Activated CD4-positive, alpha-beta T cell treated with anti-CD3 and anti-CD28 coated beads, Interleukin-10, Interleukin-2, amounts not matched to agents 100 ng/mL and 50 ng/mL, durations not matched to agents 16 hours and 8 hours (primary cell): ENCODE data around the gene CBX6.

Experiments
- DNase-seq: peaks from one replicate; pipeline ENCODE4 v3.0.0-alpha.2; 2020

Gene CBX6

GRCh38 chr22:38834991-38835390 lies 37.0 kb downstream of the CBX6 start:
- DNase-seq = no peak

GRCh38 chr22:38834215-38834953 lies 37.6 kb downstream of the CBX6 start:
- DNase-seq = no peak

- DNase-seq = no peak
These were observed 39.0 kb downstream of the CBX6 start for GRCh38 chr22:38833061-38833460.

- no peak for DNase-seq
These were observed 39.7 kb downstream of the CBX6 start for GRCh38 chr22:38832005-38832978.

GRCh38 chr22:38831166-38831945 lies 40.7 kb downstream of the CBX6 start:
- DNase-seq = no peak

GRCh38 chr22:38830845-38831108 lies 41.2 kb downstream of the CBX6 start:
- no peak for DNase-seq

- DNase-seq = no peak
These were observed 41.8 kb downstream of the CBX6 start for GRCh38 chr22:38830026-38830844.

- no peak for DNase-seq
These were observed 42.5 kb downstream of the CBX6 start for GRCh38 chr22:38829485-38829884.

- no peak for DNase-seq
These were observed 43.3 kb downstream of the CBX6 start for GRCh38 chr22:38828616-38829205.

GRCh38 chr22:38828191-38828590 lies 43.8 kb downstream of the CBX6 start:
- no peak for DNase-seq

GRCh38 chr22:38827510-38827909 lies 44.5 kb downstream of the CBX6 start:
- no peak for DNase-seq

GRCh38 chr22:38826801-38827200 lies 45.2 kb downstream of the CBX6 start:
- DNase-seq = no peak

GRCh38 chr22:38826386-38826785 lies 45.6 kb downstream of the CBX6 start:
- no peak for DNase-seq

- DNase-seq = peak; percentile 40
These were observed 47.4 kb downstream of the CBX6 start for GRCh38 chr22:38824585-38824984.

- DNase-seq = no peak
These were observed 48.4 kb downstream of the CBX6 start for GRCh38 chr22:38823637-38824036.

- no peak for DNase-seq
These were observed 48.9 kb downstream of the CBX6 start for GRCh38 chr22:38823076-38823475.

GRCh38 chr22:38820020-38820419 lies 52.0 kb downstream of the CBX6 start:
- DNase-seq = no peak

GRCh38 chr22:38819387-38819940 lies 52.6 kb downstream of the CBX6 start:
- no peak for DNase-seq

- DNase-seq = no peak
These were observed 54.8 kb downstream of the CBX6 start for GRCh38 chr22:38817196-38817595.

- DNase-seq = no peak
These were observed 56.2 kb downstream of the CBX6 start for GRCh38 chr22:38815842-38816241.
